Liver (tissue), 3 donors: ENCODE measurements around the gene ST8SIA6.
A peak's percentile ranks its signal among the peaks of the same experiment; 100 is the strongest.

Experiments used
- FOXA1 ChIP-seq: IDR thresholded peaks from 2 replicates; pipeline ENCODE4 v1.6.1; 2016; ENCODE audit warnings: antibody characterized with exemption
- JUND ChIP-seq, 2 donors: IDR thresholded peaks; 2 replicates each; pipeline ENCODE4 v1.6.1; 2016; ENCODE audit warnings: antibody characterized with exemption in 2 of 2
- NR2F2 ChIP-seq: IDR thresholded peaks from 2 replicates; pipeline ENCODE4 v1.6.1; 2016; ENCODE audit warnings: antibody characterized with exemption
- REST ChIP-seq: IDR thresholded peaks from 2 replicates; pipeline ENCODE4 v1.6.1; 2016; ENCODE audit warnings: antibody characterized with exemption, mild to moderate bottlenecking
- YY1 ChIP-seq: IDR thresholded peaks from 2 replicates; pipeline ENCODE4 v1.6.1; 2016; ENCODE audit warnings: antibody characterized with exemption, mild to moderate bottlenecking
- TF ChIP-seq, protein P1 (sequence below): fragments of 150-350 bp; IDR thresholded peaks from 2 replicates; pipeline ENCODE4 v1.5.1; 2017; ENCODE audit warnings: improper control_type of control experiment, low read depth, low read length; ENCODE audit not compliant: missing input control
- donor health status: healthy.
- donor health status: healthy.

GRCh38 chr10:17445400-17445998 lies 8.9 kb downstream of the ST8SIA6 start:
- TF ChIP-seq REST = no peak
- TF ChIP-seq, protein P1, sequence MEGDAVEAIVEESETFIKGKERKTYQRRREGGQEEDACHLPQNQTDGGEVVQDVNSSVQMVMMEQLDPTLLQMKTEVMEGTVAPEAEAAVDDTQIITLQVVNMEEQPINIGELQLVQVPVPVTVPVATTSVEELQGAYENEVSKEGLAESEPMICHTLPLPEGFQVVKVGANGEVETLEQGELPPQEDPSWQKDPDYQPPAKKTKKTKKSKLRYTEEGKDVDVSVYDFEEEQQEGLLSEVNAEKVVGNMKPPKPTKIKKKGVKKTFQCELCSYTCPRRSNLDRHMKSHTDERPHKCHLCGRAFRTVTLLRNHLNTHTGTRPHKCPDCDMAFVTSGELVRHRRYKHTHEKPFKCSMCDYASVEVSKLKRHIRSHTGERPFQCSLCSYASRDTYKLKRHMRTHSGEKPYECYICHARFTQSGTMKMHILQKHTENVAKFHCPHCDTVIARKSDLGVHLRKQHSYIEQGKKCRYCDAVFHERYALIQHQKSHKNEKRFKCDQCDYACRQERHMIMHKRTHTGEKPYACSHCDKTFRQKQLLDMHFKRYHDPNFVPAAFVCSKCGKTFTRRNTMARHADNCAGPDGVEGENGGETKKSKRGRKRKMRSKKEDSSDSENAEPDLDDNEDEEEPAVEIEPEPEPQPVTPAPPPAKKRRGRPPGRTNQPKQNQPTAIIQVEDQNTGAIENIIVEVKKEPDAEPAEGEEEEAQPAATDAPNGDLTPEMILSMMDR = no peak
- no peak for TF ChIP-seq YY1
- TF ChIP-seq JUND (IDR thresholded peaks at IDR 0.05) = no peak
- TF ChIP-seq FOXA1 = no peak
- peak; percentile 80 for TF ChIP-seq NR2F2
